Measurements from ENCODE around the gene SAMD4B.

The SAMD4B gene

DNA sequence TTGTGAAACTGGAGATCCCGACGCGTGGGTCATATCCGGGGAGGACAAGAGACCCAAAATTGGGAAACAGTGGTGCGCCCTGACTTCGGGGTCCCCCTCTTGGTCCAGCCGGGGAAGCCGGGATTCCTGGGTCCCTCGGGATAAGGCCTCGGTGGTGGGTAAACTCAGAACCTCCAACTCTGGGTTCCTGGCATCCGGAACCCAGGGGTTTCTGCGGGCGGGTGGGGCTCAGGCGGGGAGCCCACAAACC lies 65.1 kb downstream of the SAMD4B start:
- peaks cover 6% of the 10 kb centered on the region for H3K79me2 ChIP-seq (ENCODE audit: insufficient read depth, low read length)
- H3F3A ChIP-seq (ENCODE audit: insufficient read depth, low read length) = peaks cover 16% of the 10 kb centered on the region
- H3K36me3 ChIP-seq (ENCODE audit: insufficient read depth, low read length) = peaks cover 10% of the 10 kb centered on the region
- H3K27ac ChIP-seq (ENCODE audit: low read depth, low read length, poor library complexity, severe bottlenecking) = peak overlapping the region; percentile 96
- peaks cover 78% of the 10 kb centered on the region for H3K4me1 ChIP-seq (ENCODE audit: insufficient read depth, low read length, severe bottlenecking)
- no peaks in the 10 kb centered on the region for H3K27me3 ChIP-seq (ENCODE audit: insufficient read depth, low read length)
- peak overlapping the region; percentile 97 for H3K9ac ChIP-seq (ENCODE audit: low read length)
- H3K4me2 ChIP-seq (ENCODE audit: low read length) = peak overlapping the region; percentile 81
- no peak for TF ChIP-seq CTCF (IDR thresholded peaks at IDR 0.05; ENCODE audit: low read length)
- TF ChIP-seq EZH2 (IDR thresholded peaks at IDR 0.05; ENCODE audit: borderline replicate concordance, low read length) = no peak
- H4K20me1 ChIP-seq (ENCODE audit: insufficient read depth, low read length) = no peaks in the 10 kb centered on the region
- H3K4me3 ChIP-seq (ENCODE audit: low read depth, low read length, poor library complexity, severe bottlenecking) = peak overlapping the region; percentile 96
- H3K9me3 ChIP-seq (ENCODE audit: low read length) = no peaks in the 10 kb centered on the region
- H2AFZ ChIP-seq (ENCODE audit: low read length) = no peak overlapping the region
- no peaks in the 10 kb centered on the region for H3K9me2 ChIP-seq (ENCODE audit: low read depth, low read length)

DNA sequence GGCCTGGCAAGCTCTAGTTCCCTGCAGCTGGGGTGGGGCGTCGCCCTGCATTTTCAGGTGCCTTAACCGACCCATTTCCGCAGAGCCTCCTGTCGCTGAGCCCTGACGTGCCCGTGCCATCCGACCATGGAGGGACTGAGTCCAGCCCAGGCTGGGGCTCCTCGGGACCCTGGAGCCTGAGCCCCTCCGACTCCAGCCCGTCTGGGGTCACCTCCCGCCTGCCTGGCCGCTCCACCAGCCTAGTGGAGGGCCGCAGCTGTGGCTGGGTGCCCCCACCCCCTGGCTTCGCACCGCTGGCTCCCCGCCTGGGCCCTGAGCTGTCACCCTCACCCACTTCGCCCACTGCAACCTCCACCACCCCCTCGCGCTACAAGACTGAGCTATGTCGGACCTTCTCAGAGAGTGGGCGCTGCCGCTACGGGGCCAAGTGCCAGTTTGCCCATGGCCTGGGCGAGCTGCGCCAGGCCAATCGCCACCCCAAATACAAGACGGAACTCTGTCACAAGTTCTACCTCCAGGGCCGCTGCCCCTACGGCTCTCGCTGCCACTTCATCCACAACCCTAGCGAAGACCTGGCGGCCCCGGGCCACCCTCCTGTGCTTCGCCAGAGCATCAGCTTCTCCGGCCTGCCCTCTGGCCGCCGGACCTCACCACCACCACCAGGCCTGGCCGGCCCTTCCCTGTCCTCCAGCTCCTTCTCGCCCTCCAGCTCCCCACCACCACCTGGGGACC lies 65.6 kb downstream of the SAMD4B start:
- Histone ChIP-seq H3K4me1 (ENCODE audit: insufficient read depth, low read length, severe bottlenecking) (peaks cover 73% of the 10 kb centered on the region), H3K79me2 (ENCODE audit: insufficient read depth, low read length) (peaks cover 6% of the 10 kb centered on the region)

GRCh38 chr19:39408392-39409207 lies 66.4 kb downstream of the SAMD4B start:
- no peak for TF ChIP-seq CTCF (IDR thresholded peaks at IDR 0.05; ENCODE audit: low read length)
- TF ChIP-seq EZH2 (IDR thresholded peaks at IDR 0.05; ENCODE audit: borderline replicate concordance, low read length) = no peak
- Histone ChIP-seq H3K4me3 (ENCODE audit: low read depth, low read length, poor library complexity, severe bottlenecking) (peak overlapping the region; percentile 96), H3K9ac (ENCODE audit: low read length) (peak overlapping the region; percentile 97), H3K9me3 (ENCODE audit: low read length) (no peaks in the 10 kb centered on the region), H3K36me3 (ENCODE audit: insufficient read depth, low read length) (peaks cover 10% of the 10 kb centered on the region), H3K4me1 (ENCODE audit: insufficient read depth, low read length, severe bottlenecking) (peaks cover 68% of the 10 kb centered on the region), H3F3A (ENCODE audit: insufficient read depth, low read length) (peaks cover 16% of the 10 kb centered on the region), H4K20me1 (ENCODE audit: insufficient read depth, low read length) (no peaks in the 10 kb centered on the region), H3K4me2 (ENCODE audit: low read length) (peak overlapping the region; percentile 81), H3K27ac (ENCODE audit: low read depth, low read length, poor library complexity, severe bottlenecking) (peak overlapping the region; percentile 96), H3K79me2 (ENCODE audit: insufficient read depth, low read length) (peaks cover 6% of the 10 kb centered on the region), H2AFZ (ENCODE audit: low read length) (no peak overlapping the region), H3K27me3 (ENCODE audit: insufficient read depth, low read length) (no peaks in the 10 kb centered on the region), H3K9me2 (ENCODE audit: low read depth, low read length) (no peaks in the 10 kb centered on the region)

More for the DNA sequence above, 65.6 kb downstream of the SAMD4B start:
- H2AFZ ChIP-seq (ENCODE audit: low read length) = no peak overlapping the region
- H3K27ac ChIP-seq (ENCODE audit: low read depth, low read length, poor library complexity, severe bottlenecking) = peak overlapping the region; percentile 96
- H3F3A ChIP-seq (ENCODE audit: insufficient read depth, low read length) = peaks cover 16% of the 10 kb centered on the region
- H3K9me2 ChIP-seq (ENCODE audit: low read depth, low read length) = no peaks in the 10 kb centered on the region
- H3K4me2 ChIP-seq (ENCODE audit: low read length) = peak overlapping the region; percentile 81
- TF ChIP-seq CTCF (IDR thresholded peaks at IDR 0.05; ENCODE audit: low read length) (no peak), EZH2 (IDR thresholded peaks at IDR 0.05; ENCODE audit: borderline replicate concordance, low read length) (no peak)
- no peaks in the 10 kb centered on the region for H4K20me1 ChIP-seq (ENCODE audit: insufficient read depth, low read length)
- peak overlapping the region; percentile 96 for H3K4me3 ChIP-seq (ENCODE audit: low read depth, low read length, poor library complexity, severe bottlenecking)
- peaks cover 10% of the 10 kb centered on the region for H3K36me3 ChIP-seq (ENCODE audit: insufficient read depth, low read length)
- no peaks in the 10 kb centered on the region for H3K9me3 ChIP-seq (ENCODE audit: low read length)
- H3K27me3 ChIP-seq (ENCODE audit: insufficient read depth, low read length) = no peaks in the 10 kb centered on the region
- peak overlapping the region; percentile 97 for H3K9ac ChIP-seq (ENCODE audit: low read length)
